ENCODE measurements around the gene SPDYE16. TPM values are rescaled to one million over a fixed set of nuclear protein-coding genes. Genes with fewer than 3 reads are reported as not detected.
A peak's percentile ranks its signal among the peaks of the same experiment; 100 is the strongest.
"Not testable (repeated sequence)": the region's sequence is repeated elsewhere in the genome, so short reads cannot be mapped to it uniquely, and the experiment has no call there.

SPDYE16 gene
- total and polyA plus RNA-seq, 5 experiments from 2014 or later: 0.26 to 0.69 TPM; not detected in 3

GRCh38 chr7:76516932-76517331 lies 26.2 kb downstream of the SPDYE16 start:
- H3K4me1 Mint-ChIP-seq, H3K4me3 Mint-ChIP-seq, POLR2A ChIA-PET, H3K27me3 Mint-ChIP-seq, H3K36me3 Mint-ChIP-seq, ATAC-seq, H3K9me3 Mint-ChIP-seq, DNase-seq: not testable (repeated sequence)
- H3K27ac Mint-ChIP-seq: peak overlapping the region in 1 of 10 donors; percentile 34

GRCh38 chr7:76515999-76516443 lies 27.1 kb downstream of the SPDYE16 start:
- Mint-ChIP-seq H3K4me1 (no peaks in the 10 kb centered on the region), H3K36me3 (no peaks in the 10 kb centered on the region), H3K4me3 (no peak overlapping the region), H3K27ac (peak overlapping the region in 1 of 10 donors; percentile 7), H3K27me3 (peaks cover 0 to 1% (median 0%) of the 10 kb centered on the region in 5 donors), H3K9me3 (no peaks in the 10 kb centered on the region)
- POLR2A ChIA-PET: no interaction called here
- ATAC-seq (peak in 1 of 2 donors; percentile 70), DNase-seq (peak in 3 of 10 donors; percentile 35 to 53 (median 51))

- POLR2A ChIA-PET: no interaction called here
- Mint-ChIP-seq H3K36me3 (no peaks in the 10 kb centered on the region), H3K9me3 (no peaks in the 10 kb centered on the region), H3K4me3 (no peak overlapping the region), H3K4me1 (no peaks in the 10 kb centered on the region), H3K27me3 (peaks cover 0 to 1% (median 0%) of the 10 kb centered on the region in 5 donors), H3K27ac (no peak overlapping the region)
- ATAC-seq: no peak
- DNase-seq: no peak
These were observed 27.9 kb downstream of the SPDYE16 start for GRCh38 chr7:76514926-76515771.

- H3K27ac Mint-ChIP-seq: peak overlapping the region in 1 of 10 donors; percentile 25
- POLR2A ChIA-PET: no interaction called here
- no peak for ATAC-seq
These were observed 29.0 kb downstream of the SPDYE16 start for GRCh38 chr7:76513817-76514799.

GRCh38 chr7:76512941-76513816 lies 29.9 kb downstream of the SPDYE16 start:
- Mint-ChIP-seq H3K4me3 (no peak overlapping the region), H3K36me3 (no peaks in the 10 kb centered on the region), H3K27ac (peak overlapping the region in 1 of 10 donors; percentile 29), H3K4me1 (peaks cover 0 to 4% (median 3%) of the 10 kb centered on the region in 4 donors), H3K9me3 (no peaks in the 10 kb centered on the region), H3K27me3 (peaks cover 0 to under 1% (median 0%) of the 10 kb centered on the region in 5 donors)
- ATAC-seq: no peak
- POLR2A ChIA-PET: no interaction called here
- DNase-seq: no peak

More at GRCh38 chr7:76513817-76514799, 29.0 kb downstream of the SPDYE16 start:
- H3K36me3 Mint-ChIP-seq: no peaks in the 10 kb centered on the region
- H3K27me3 Mint-ChIP-seq: peaks cover 0 to 1% (median 0%) of the 10 kb centered on the region in 5 donors
- no peak for DNase-seq
- no peak overlapping the region for H3K4me3 Mint-ChIP-seq
- H3K9me3 Mint-ChIP-seq: no peaks in the 10 kb centered on the region
- peaks cover 0 to 4% (median 3%) of the 10 kb centered on the region in 4 donors for H3K4me1 Mint-ChIP-seq

- H3K36me3 Mint-ChIP-seq, H3K4me3 Mint-ChIP-seq, H3K4me1 Mint-ChIP-seq, ATAC-seq, H3K27ac Mint-ChIP-seq, DNase-seq, H3K27me3 Mint-ChIP-seq, POLR2A ChIA-PET, H3K9me3 Mint-ChIP-seq: not testable (repeated sequence)
These were observed 30.9 kb downstream of the SPDYE16 start for GRCh38 chr7:76511911-76512885.

- ATAC-seq, H3K36me3 Mint-ChIP-seq, H3K27ac Mint-ChIP-seq, H3K27me3 Mint-ChIP-seq, POLR2A ChIA-PET, H3K9me3 Mint-ChIP-seq, H3K4me3 Mint-ChIP-seq, H3K4me1 Mint-ChIP-seq, DNase-seq: not testable (repeated sequence)
These were observed 31.7 kb downstream of the SPDYE16 start for GRCh38 chr7:76511200-76511910.

- POLR2A ChIA-PET: no interaction called here
- peaks cover 0 to 6% (median 5%) of the 10 kb centered on the region in 4 donors for H3K4me1 Mint-ChIP-seq
- ATAC-seq (peak in 1 of 2 donors; percentile 38), DNase-seq (no peak)
- peak within 1 kb of the TSS in 1 of 10 donors; percentile 40 for H3K27ac Mint-ChIP-seq
- H3K4me3 Mint-ChIP-seq: no peak within 1 kb of the TSS
- no peaks in the 10 kb centered on the region for H3K27me3 Mint-ChIP-seq
- H3K36me3 Mint-ChIP-seq: peaks cover 0 to 7% (median 2%) of the 10 kb centered on the region in 3 donors
- no peaks in the 10 kb centered on the region for H3K9me3 Mint-ChIP-seq
These were observed 32.9 kb downstream of the SPDYE16 start, which contains the start of gene UPK3B for GRCh38 chr7:76509931-76510877. UPK3B (plus strand) TSS chr7:76510552; CDS start chr7:76510653, 101 bp downstream.

GRCh38 chr7:76507723-76508406 lies 35.2 kb downstream of the SPDYE16 start:
- H3K4me1 Mint-ChIP-seq: peaks cover 0 to 6% (median 5%) of the 10 kb centered on the region in 4 donors
- peak overlapping the region in 1 of 10 donors; percentile 12 for H3K27ac Mint-ChIP-seq
- DNase-seq: no peak
- no peak overlapping the region for H3K4me3 Mint-ChIP-seq
- no peaks in the 10 kb centered on the region for H3K27me3 Mint-ChIP-seq
- no peaks in the 10 kb centered on the region for H3K9me3 Mint-ChIP-seq
- ATAC-seq: no peak
- POLR2A ChIA-PET: no interaction called here
- peaks cover 0 to 9% (median 2%) of the 10 kb centered on the region in 3 donors for H3K36me3 Mint-ChIP-seq
